ENCODE measurements around the gene AKR1C4.

AKR1C4 gene

GRCh38 chr10:5266804-5267203, 70.2 kb downstream of the AKR1C4 start:
- no peak for DNase-seq (ENCODE audit: low spot score)

GRCh38 chr10:5268234-5268633, 71.6 kb downstream of the AKR1C4 start:
- DNase-seq (ENCODE audit: low spot score): no peak
